Natural killer cell (primary cell): ENCODE data around the gene HK2. TPM values are rescaled to one million over a fixed set of nuclear protein-coding genes. Genes with fewer than 3 reads are reported as not detected.

ENCODE experiments used
- ATAC-seq, 3 donors: fragments of 150-1000 bp in 2 of 3; fragments of 200-7000 bp in 1 of 3; cut with Tn5 transposase; 1 replicate in 1 of 3; 2 replicates in 2 of 3; pipeline ENCODE4 v1.10.0; 2021; ENCODE audit warnings: mild to moderate bottlenecking in 2 of 3, moderate library complexity in 2 of 3
- DNase-seq, 2 donors: peaks; one replicate each; pipeline versions ENCODE4 v3.0.0 to v3.0.0-alpha.2; 2013 to 2021; ENCODE audit warnings: mixed read lengths in 1 of 2
- H3K27ac ChIP-seq: one replicate; pipeline ENCODE4 v1.5.1; 2013; ENCODE audit warnings: mild to moderate bottlenecking, low read length
- H3K27me3 ChIP-seq: one replicate; pipeline ENCODE4 v1.6.1; 2013; ENCODE audit warnings: low read length; ENCODE audit not compliant: control insufficient read depth, insufficient read depth
- H3K36me3 ChIP-seq: one replicate; pipeline ENCODE4 v1.6.1; 2013; ENCODE audit warnings: low read length; ENCODE audit not compliant: control insufficient read depth, insufficient read depth
- H3K4me1 ChIP-seq: one replicate; pipeline ENCODE4 v1.6.1; 2013; ENCODE audit warnings: low read length; ENCODE audit not compliant: control insufficient read depth, insufficient read depth
- H3K4me3 ChIP-seq: one replicate; pipeline ENCODE4 v1.5.1; 2013; ENCODE audit warnings: low read length
- H3K9me3 ChIP-seq: one replicate; pipeline ENCODE4 v1.6.1; 2013; ENCODE audit warnings: low read length; ENCODE audit not compliant: control insufficient read depth, insufficient read depth
- H3K27ac Mint-ChIP-seq, 2 donors: one replicate each; pipeline ENCODE4 v1.8.0; 2022; ENCODE audit warnings: mild to moderate bottlenecking in 2 of 2, mixed read lengths in 2 of 2, moderate library complexity in 1 of 2
- H3K27me3 Mint-ChIP-seq, 2 donors: one replicate each; pipeline ENCODE4 v1.8.0; 2022; ENCODE audit warnings: low read depth in 2 of 2, mixed read lengths in 2 of 2
- H3K36me3 Mint-ChIP-seq: one replicate; pipeline ENCODE4 v1.8.0; 2022; ENCODE audit warnings: mixed read lengths
- H3K4me1 Mint-ChIP-seq, 2 donors: one replicate each; pipeline ENCODE4 v1.8.0; 2022; ENCODE audit warnings: mixed read lengths in 2 of 2
- H3K4me3 Mint-ChIP-seq: one replicate; pipeline ENCODE4 v1.8.0; 2022; ENCODE audit warnings: mild to moderate bottlenecking, moderate library complexity, mixed read lengths
- H3K9me3 Mint-ChIP-seq, 2 donors: one replicate each; pipeline ENCODE4 v1.8.0; 2022; ENCODE audit warnings: mixed read lengths in 2 of 2
- WGBS: methylation state at CpG from one replicate; pipeline ENCODE4 v1.1.7; 2013; ENCODE audit warnings: missing lambda C conversion rate; ENCODE audit not compliant: insufficient coverage; 5-methylcytosine and 5-hydroxymethylcytosine counted together
- intact Hi-C: fragments of 100-400 bp; cut with micrococcal nuclease; formaldehyde crosslinking; loops from one replicate; pipeline ENCODE4 v1.14.2; 2022
- total RNA-seq, 4 donors: library from RNA; stranded (reverse); fragments of 120-200 nt in 1 of 4; gene quantifications; one replicate each; pipeline versions ENCODE4 v1.2.3 to v1.2.4, GENCODE V29; 2013 to 2022
- TF ChIP-seq, protein P1 (sequence below): fragments of 200-600 bp; IDR thresholded peaks from one replicate; pipeline ENCODE4 v1.8.0; 2022; ENCODE audit warnings: antibody characterized with exemption

The HK2 gene
- total RNA-seq, 3 donors from 2014 or later (not counting 1 experiment from before 2014, with no cell fraction given): 1.6 to 9.4 (median 3.5) TPM

DNA sequence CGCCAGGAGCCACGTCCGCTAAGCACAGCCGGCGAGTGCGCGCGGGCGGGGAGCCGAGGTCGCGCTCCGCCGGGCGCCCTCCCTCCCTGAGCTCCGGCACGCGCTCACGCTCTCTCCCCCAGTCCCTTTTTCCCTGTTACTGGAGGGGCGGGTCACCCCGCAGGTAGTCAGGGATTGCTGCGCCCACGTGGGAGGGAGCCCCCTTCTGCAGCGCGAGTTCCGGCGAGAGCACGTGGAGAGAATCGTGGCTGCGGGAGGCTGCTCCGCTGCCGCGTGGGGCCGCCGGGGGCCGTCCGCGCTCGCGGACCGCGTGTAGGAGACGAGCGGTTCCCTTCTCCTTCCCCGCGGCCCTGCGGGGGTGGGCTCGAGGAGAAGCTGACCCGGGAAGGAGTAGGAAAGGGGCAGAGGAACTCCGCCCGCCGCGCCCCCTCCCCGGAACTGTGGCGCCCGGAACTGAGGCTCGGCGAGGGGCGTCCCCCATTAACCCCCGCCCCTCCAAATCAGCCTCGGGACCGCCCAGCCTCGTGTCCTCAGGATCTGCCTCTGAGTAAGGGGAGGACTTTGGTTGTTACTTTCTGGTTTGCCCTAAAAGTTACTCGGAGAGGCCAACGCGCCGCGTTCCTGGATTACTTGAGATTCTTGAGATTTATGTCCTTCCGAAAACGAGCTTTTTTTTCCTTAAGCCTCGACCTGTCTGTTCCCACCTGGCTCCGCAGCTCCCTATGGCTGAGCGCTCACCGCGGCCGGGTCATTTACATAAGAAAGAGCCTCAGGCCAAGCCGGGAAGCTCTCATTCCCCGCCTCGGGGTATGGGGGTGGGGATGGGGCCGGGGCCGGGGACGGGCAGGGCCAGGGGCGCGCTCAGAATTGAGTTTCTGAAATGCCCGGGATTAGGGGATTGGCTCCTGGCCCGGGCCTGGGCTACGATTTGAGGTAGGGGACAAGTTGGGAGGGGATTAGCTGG is 1.1 kb downstream of the HK2 start:
- Mint-ChIP-seq H3K27ac (no peak overlapping the region), H3K36me3 (no peaks in the 10 kb centered on the region), H3K9me3 (no peaks in the 10 kb centered on the region), H3K4me3 (peak overlapping the region; percentile 89), H3K27me3 (peaks cover 34 to 37% of the 10 kb centered on the region in 2 donors), H3K4me1 (peaks cover 15 to 17% of the 10 kb centered on the region in 2 donors)
- Histone ChIP-seq H3K27ac (peak overlapping the region; percentile 43), H3K9me3 (no peaks in the 10 kb centered on the region), H3K4me1 (peaks cover 29% of the 10 kb centered on the region), H3K27me3 (peaks cover 10% of the 10 kb centered on the region), H3K36me3 (no peaks in the 10 kb centered on the region), H3K4me3 (peak overlapping the region; percentile 56)
- under 1% methylated on average over 86 of the region's 87 CpGs for WGBS
- ATAC-seq: peak in 2 of 3 donors; percentile 35 to 42
- DNase-seq: peak in 1 of 2 donors; percentile 65
- intact Hi-C loops: no loop called here
- TF ChIP-seq, protein P1, sequence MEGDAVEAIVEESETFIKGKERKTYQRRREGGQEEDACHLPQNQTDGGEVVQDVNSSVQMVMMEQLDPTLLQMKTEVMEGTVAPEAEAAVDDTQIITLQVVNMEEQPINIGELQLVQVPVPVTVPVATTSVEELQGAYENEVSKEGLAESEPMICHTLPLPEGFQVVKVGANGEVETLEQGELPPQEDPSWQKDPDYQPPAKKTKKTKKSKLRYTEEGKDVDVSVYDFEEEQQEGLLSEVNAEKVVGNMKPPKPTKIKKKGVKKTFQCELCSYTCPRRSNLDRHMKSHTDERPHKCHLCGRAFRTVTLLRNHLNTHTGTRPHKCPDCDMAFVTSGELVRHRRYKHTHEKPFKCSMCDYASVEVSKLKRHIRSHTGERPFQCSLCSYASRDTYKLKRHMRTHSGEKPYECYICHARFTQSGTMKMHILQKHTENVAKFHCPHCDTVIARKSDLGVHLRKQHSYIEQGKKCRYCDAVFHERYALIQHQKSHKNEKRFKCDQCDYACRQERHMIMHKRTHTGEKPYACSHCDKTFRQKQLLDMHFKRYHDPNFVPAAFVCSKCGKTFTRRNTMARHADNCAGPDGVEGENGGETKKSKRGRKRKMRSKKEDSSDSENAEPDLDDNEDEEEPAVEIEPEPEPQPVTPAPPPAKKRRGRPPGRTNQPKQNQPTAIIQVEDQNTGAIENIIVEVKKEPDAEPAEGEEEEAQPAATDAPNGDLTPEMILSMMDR: no peak

DNA sequence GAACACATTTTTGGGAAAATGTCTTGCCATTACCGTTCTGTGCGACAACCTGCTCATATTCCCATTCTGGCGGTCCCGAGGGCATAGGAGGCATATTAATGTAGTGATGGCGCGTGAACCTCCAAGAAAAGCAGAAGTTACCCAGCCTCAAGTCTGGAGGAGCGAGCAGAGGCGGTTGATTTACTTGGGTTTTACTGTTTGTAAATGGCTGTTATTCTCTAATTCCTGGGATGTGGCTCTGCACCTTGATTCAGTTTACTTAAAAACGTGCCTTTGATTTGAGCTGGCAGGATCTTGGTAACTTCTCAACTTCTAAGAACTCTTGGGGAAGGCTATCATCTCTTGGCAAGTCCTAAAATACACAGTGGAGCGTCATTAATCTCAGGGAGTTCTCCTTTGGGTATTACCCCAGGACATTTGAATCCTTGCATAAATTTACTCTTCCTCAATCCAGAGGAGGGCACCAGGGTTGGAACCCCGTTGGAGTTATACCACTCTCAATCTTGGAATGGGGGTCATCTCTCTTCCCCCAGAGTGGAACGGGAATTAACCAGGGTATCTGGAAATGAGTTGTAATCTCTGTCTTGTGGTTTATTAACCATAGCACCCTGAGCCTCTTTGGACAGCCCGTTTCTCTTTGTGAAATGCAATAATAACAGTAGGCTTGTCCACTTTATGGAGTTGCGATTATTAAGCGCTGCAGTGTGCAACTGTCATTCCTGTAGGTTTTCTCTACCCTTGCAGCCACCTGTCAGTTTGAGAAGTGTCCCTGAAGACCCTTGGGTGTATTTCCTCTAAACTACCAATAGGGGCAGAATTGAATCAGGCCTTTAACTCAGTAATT is 2.1 kb downstream of the HK2 start:
- WGBS: 20% methylated on average over 13 of the region's 15 CpGs
- Histone ChIP-seq H3K27me3 (peaks cover 10% of the 10 kb centered on the region), H3K4me3 (peak overlapping the region; percentile 56), H3K4me1 (peaks cover 29% of the 10 kb centered on the region), H3K9me3 (no peaks in the 10 kb centered on the region), H3K27ac (peak overlapping the region; percentile 43), H3K36me3 (no peaks in the 10 kb centered on the region)
- Mint-ChIP-seq H3K9me3 (no peaks in the 10 kb centered on the region), H3K4me1 (peaks cover 15 to 17% of the 10 kb centered on the region in 2 donors), H3K27me3 (peaks cover 32 to 34% of the 10 kb centered on the region in 2 donors), H3K27ac (no peak overlapping the region), H3K4me3 (peak overlapping the region; percentile 89), H3K36me3 (no peaks in the 10 kb centered on the region)
- ATAC-seq (no peak), DNase-seq (peak in 1 of 2 donors; percentile 62)
- intact Hi-C loops: loop anchor here (1.0 kb wide), 1 partner anchor 40 kb away; no protein-coding TSS in a partner anchor
- TF ChIP-seq, protein P1: peak; percentile 61

DNA sequence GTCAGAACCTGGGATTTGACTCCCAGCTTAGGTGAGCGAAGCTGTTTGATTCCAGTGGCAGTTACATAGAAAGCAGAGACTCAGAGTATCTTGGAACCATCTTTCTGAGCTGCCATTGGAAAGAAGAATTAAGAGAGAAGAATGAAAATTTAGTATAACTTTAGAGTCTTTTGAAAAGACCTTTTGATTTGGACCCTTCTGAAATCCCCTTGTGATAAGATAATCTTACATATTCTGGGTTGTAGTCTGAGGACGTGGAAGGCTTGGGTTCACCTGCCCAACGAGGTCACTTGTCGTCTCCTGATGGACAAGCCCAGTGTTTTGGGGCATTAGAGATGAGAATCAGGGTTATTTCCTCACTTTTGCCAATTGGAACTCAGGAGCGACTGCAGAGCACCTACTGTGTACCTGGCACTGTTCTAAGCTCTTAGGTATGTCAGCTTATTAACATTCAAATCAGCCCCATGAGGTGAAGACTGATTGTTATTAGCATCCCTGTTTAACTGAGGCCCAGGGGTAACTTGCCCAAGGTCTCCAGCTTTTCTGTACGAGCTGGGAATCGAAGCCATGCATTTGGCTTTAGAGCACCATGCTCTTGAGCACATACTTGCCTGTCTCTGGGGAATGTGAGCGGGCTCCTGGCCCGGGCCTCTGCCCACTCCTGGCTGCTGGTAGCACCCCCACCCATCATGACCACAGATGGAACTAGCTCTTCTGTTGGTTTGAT is 2.9 kb downstream of the HK2 start:
- DNase-seq (no peak), ATAC-seq (no peak)
- Mint-ChIP-seq H3K4me1 (peaks cover 15 to 17% of the 10 kb centered on the region in 2 donors), H3K27me3 (peaks cover 31 to 32% of the 10 kb centered on the region in 2 donors), H3K4me3 (peak overlapping the region; percentile 89), H3K36me3 (no peaks in the 10 kb centered on the region), H3K27ac (no peak overlapping the region), H3K9me3 (no peaks in the 10 kb centered on the region)
- H3K27me3 ChIP-seq: peaks cover 10% of the 10 kb centered on the region
- H3K4me1 ChIP-seq: peaks cover 32% of the 10 kb centered on the region
- no peak overlapping the region for H3K27ac ChIP-seq
- WGBS: 85% methylated on average over 9 of the region's 9 CpGs
- no peaks in the 10 kb centered on the region for H3K9me3 ChIP-seq
- no peaks in the 10 kb centered on the region for H3K36me3 ChIP-seq
- intact Hi-C loops: loop anchor here (1.0 kb wide), 1 partner anchor 39 kb away; no protein-coding TSS in a partner anchor
- H3K4me3 ChIP-seq: no peak overlapping the region
- TF ChIP-seq, protein P1: peak; percentile 25
